GM12865 (cell line): Measurements from ENCODE around the gene CR1L.
"Not testable (repeated sequence)": the region's sequence is repeated elsewhere in the genome, so short reads cannot be mapped to it uniquely, and the experiment has no call there.

Experiments used
- DNase-seq: peaks from one replicate; pipeline ENCODE4 v3.0.0; 2010; ENCODE audit warnings: low read depth
- H3K4me3 ChIP-seq: 2 replicates; pipeline ENCODE4 v1.5.1; 2011; ENCODE audit warnings: mild to moderate bottlenecking, low read depth, low read length, control low read depth
- TF ChIP-seq, protein P1 (sequence below): IDR thresholded peaks from 2 replicates; pipeline ENCODE4 v1.5.1; 2011; ENCODE audit warnings: low read length, control low read depth, low read depth, inconsistent platforms; ENCODE audit not compliant: insufficient read depth; ENCODE audit errors: missing control alignments

The CR1L gene

GRCh38 chr1:207659545-207660153 lies 14.7 kb downstream of the CR1L start:
- TF ChIP-seq, protein P1, sequence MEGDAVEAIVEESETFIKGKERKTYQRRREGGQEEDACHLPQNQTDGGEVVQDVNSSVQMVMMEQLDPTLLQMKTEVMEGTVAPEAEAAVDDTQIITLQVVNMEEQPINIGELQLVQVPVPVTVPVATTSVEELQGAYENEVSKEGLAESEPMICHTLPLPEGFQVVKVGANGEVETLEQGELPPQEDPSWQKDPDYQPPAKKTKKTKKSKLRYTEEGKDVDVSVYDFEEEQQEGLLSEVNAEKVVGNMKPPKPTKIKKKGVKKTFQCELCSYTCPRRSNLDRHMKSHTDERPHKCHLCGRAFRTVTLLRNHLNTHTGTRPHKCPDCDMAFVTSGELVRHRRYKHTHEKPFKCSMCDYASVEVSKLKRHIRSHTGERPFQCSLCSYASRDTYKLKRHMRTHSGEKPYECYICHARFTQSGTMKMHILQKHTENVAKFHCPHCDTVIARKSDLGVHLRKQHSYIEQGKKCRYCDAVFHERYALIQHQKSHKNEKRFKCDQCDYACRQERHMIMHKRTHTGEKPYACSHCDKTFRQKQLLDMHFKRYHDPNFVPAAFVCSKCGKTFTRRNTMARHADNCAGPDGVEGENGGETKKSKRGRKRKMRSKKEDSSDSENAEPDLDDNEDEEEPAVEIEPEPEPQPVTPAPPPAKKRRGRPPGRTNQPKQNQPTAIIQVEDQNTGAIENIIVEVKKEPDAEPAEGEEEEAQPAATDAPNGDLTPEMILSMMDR, result no peak
- no peak for DNase-seq
- H3K4me3 ChIP-seq, result no peak overlapping the region

DNA sequence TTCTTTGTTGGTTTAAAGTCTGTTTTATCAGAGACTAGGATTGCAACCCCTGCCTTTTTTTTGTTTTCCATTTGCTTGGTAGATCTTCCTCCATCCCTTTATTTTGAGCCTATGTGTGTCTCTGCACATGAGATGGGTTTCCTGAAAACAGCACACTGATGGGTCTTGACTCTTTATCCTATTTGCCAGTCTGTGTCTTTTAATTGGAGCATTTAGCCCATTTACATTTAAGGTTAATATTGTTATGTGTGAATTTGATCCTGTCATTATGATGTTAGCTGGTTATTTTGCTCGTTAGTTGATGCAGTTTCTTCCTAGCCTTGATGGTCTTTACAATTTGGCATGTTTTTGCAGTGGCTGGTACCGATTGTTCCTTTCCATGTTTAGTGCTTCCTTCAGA lies 16.5 kb downstream of the CR1L start:
- DNase-seq, H3K4me3 ChIP-seq: not testable (repeated sequence)

- no peak overlapping the region for H3K4me3 ChIP-seq
- TF ChIP-seq, protein P1, result no peak
- DNase-seq, result no peak
Measured at GRCh38 chr1:207666342-207666741, 21.4 kb downstream of the CR1L start.

DNA sequence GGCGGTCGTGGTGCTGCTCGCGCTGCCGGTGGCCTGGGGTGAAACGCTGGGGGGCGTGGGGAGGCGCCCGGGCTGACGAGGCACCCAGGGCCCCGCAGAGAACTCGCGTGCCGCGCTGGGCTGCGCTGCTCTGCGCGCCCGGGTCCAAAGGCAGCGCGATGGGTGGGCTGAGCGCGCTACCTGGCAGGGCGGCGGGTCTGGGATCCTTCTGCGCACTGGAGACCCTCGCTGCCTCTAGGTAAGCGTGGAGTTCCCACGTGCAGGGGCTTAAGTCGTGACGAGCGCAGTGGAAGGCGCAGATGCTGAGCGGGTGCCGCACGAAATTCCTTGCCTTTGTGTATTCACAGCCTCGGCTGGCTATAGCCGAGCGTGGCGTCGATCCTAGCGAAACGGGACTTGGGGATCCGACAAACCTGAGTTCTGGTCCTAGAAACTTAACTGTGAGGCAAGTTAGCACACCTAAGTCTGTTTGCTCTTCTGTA lies 24.6 kb downstream of the CR1L start:
- H3K4me3 ChIP-seq, result peak overlapping the region; percentile 22
- TF ChIP-seq, protein P1, result no peak
- no peak for DNase-seq

- H3K4me3 ChIP-seq, result peak overlapping the region; percentile 22
- TF ChIP-seq, protein P1, result no peak
- peak; percentile 73 for DNase-seq
Measured at GRCh38 chr1:207670192-207670591, 25.3 kb downstream of the CR1L start.

GRCh38 chr1:207670997-207671396 lies 26.1 kb downstream of the CR1L start:
- DNase-seq, result peak; percentile 18
- no peak overlapping the region for H3K4me3 ChIP-seq
- TF ChIP-seq, protein P1, result no peak

DNA sequence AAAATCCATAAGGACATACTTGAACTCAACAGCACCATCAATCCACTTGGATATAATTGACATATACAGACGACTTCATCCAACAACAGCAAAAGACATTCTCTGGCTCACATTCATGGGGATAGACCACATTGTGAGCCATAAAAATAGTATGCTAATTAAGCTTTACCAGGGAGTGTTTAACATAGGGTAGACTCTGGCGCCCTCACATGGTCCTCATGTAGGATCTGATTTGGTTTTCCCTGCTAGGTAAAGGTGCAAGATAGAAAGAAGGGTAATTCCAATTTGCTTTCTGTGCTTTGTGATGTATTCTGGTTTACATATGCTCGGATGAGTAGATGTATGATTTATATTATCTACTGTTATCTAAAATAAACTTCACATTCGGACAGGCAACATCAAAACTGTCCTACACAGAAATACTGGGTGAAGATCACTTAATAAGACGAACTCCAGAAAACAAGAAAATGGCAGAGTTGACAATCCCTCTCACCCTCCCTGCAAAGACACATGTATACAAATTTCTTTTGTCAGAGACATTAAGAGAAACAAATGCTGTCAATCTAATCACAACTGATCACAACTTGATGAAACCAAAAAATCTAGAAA lies 27.7 kb downstream of the CR1L start:
- peak; percentile 65 for DNase-seq
- H3K4me3 ChIP-seq, result no peak overlapping the region
- TF ChIP-seq, protein P1, result peak; percentile 59
